ENCODE measurements around the gene FAM174C. TPM values are rescaled to one million over a fixed set of nuclear protein-coding genes. Genes with fewer than 3 reads are reported as not detected.
A peak's percentile ranks its signal among the peaks of the same experiment; 100 is the strongest.

The FAM174C gene
- total RNA-seq, 1 experiment from 2014 or later = 110 TPM

DNA sequence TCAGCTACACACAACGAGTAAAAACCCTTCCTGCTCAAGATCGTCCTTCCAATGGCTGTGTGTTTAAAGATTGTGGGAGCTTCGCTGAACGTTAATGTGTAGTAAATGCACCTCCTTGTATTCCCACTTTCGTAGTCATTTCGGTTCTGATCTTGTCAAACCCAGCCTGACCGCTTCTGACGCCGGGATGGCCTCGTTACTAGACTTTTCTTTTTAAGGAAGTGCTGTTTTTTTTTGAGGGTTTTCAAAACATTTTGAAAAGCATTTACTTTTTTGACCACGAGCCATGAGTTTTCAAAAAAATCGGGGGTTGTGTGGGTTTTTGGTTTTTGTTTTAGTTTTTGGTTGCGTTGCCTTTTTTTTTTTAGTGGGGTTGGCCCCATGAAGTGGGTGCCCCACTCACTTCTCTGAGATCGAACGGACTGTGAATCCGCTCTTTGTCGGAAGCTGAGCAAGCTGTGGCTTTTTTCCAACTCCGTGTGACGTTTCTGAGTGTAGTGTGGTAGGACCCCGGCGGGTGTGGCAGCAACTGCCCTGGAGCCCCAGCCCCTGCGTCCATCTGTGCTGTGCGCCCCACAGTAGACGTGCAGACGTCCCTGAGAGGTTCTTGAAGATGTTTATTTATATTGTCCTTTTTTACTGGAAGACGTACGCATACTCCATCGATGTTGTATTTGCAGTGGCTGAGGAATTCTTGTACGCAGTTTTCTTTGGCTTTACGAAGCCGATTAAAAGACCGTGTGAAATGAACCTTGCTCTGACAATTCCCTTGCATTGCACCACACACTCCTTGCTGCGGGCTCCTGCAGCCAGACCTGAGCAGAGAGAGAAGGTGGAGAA, 2.7 kb upstream of the FAM174C start:
- ChIA-PET POLR2A (ENCODE audit: unreplicated experiment) (interaction anchor here (0.5 kb wide), 1 partner anchor 14 kb away, joined by 10 read pairs; no protein-coding TSS in a partner anchor), CTCF (interaction anchor here (0.7 kb wide), 1 partner anchor 29 kb away, joined by 6 read pairs; no protein-coding TSS in a partner anchor)
- DNase-seq (no peak), ATAC-seq (no peak)
- Histone ChIP-seq H3K9me2 (replicated peaks; ENCODE audit: low read length) (no peaks in the 10 kb centered on the region), H3K36me3 (ENCODE audit: low read depth, low read length) (peaks cover 6% of the 10 kb centered on the region; the same call in 1 of the 2 replicates), H3K4me2 (ENCODE audit: low read length) (peak overlapping the region; percentile 98), H3K4me3 (ENCODE audit: low read length) (peak overlapping the region; percentile 71), H3K9me3 (ENCODE audit: low read length) (no peaks in the 10 kb centered on the region), H3K4me1 (ENCODE audit: insufficient read depth, low read length) (peaks cover 70% of the 10 kb centered on the region), H3K79me2 (ENCODE audit: low read length) (peaks cover 73% of the 10 kb centered on the region), H2AFZ (ENCODE audit: low read length) (no peak overlapping the region), H4K20me1 (ENCODE audit: low read length) (no peaks in the 10 kb centered on the region), H3K27me3 (ENCODE audit: low read length) (no peaks in the 10 kb centered on the region), H3K9ac (ENCODE audit: low read length) (peak overlapping the region; percentile 85), H3K27ac (ENCODE audit: low read length) (peak overlapping the region; percentile 17; the same call in 1 of the 2 replicates), H3F3A (ENCODE audit: low read length, unreplicated experiment) (no peaks in the 10 kb centered on the region)
- intact Hi-C loops (cut with micrococcal nuclease) = loop anchor here (10.0 kb wide), 1 partner anchor 82 kb away; a partner anchor contains a TSS
- TF ChIP-seq, protein P1, sequence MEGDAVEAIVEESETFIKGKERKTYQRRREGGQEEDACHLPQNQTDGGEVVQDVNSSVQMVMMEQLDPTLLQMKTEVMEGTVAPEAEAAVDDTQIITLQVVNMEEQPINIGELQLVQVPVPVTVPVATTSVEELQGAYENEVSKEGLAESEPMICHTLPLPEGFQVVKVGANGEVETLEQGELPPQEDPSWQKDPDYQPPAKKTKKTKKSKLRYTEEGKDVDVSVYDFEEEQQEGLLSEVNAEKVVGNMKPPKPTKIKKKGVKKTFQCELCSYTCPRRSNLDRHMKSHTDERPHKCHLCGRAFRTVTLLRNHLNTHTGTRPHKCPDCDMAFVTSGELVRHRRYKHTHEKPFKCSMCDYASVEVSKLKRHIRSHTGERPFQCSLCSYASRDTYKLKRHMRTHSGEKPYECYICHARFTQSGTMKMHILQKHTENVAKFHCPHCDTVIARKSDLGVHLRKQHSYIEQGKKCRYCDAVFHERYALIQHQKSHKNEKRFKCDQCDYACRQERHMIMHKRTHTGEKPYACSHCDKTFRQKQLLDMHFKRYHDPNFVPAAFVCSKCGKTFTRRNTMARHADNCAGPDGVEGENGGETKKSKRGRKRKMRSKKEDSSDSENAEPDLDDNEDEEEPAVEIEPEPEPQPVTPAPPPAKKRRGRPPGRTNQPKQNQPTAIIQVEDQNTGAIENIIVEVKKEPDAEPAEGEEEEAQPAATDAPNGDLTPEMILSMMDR (conservative IDR thresholded peaks at IDR 0.05; ENCODE audit: low read depth, low read length) = no peak
- TF ChIP-seq EZH2 (IDR thresholded peaks at IDR 0.05; ENCODE audit: low read length, unreplicated experiment) = no peak
- TF ChIP-seq EZH2phosphoT487 (IDR thresholded peaks at IDR 0.05; ENCODE audit: borderline replicate concordance, low read length) = no peak
- no TSS peak for BruUV-seq (replicated peaks)

DNA sequence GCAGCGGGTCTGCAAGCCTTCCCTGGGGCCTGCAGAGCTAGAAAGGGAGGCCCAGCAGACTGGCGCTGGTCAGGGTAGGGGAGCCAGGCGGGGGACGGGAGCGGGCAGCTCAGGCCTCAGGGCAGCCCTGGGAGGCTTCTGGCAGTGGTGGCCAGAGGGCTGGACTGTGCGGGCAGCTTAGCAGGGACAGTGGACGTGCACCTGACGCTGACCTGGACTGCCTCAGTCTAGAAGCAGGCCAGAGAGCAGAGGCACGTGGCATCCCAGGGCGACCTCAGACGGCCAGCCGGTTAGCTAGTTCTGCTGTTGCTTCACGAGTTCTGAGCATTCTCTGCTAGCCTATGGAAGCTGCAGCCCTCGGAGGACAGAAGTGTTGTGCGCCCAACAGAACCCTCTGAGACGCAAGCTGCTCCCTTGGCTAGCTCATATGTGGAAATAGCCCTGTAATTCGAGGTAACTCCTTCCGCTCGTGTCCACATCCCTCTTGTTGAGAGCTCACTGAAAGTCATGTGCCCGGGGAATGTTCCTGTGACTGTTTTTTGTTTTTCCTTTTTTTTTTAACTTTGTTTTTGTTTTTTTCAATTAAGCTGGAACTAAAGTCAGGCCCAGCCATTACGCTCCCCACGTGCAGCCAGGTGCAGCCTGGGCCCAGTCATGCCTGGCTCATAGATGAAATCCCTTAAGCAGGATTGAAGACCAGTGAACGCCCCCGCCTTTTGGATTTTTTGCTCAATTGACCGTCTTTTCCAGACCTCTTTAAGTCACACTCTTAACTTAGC, 1.9 kb upstream of the FAM174C start:
- peak overlapping the region; percentile 70 for H3K4me3 ChIP-seq (ENCODE audit: low read length)
- H3K9me3 ChIP-seq (ENCODE audit: low read length) = no peaks in the 10 kb centered on the region
- 0 out of 2 replicates have a peak overlapping the region, but pooled peaks have one; percentile 0 for H3K27ac ChIP-seq (ENCODE audit: low read length)
- BruUV-seq (replicated peaks) = no TSS peak
- peaks cover 64% of the 10 kb centered on the region for H3K4me1 ChIP-seq (ENCODE audit: insufficient read depth, low read length)
- DNase-seq = no peak
- H3K4me2 ChIP-seq (ENCODE audit: low read length) = peak overlapping the region; percentile 95
- no peaks in the 10 kb centered on the region for H3K27me3 ChIP-seq (ENCODE audit: low read length)
- intact Hi-C loops (cut with micrococcal nuclease) = loop anchor here (10.0 kb wide), 1 partner anchor 81 kb away; a partner anchor contains a TSS
- peaks cover 73% of the 10 kb centered on the region for H3K79me2 ChIP-seq (ENCODE audit: low read length)
- no peaks in the 10 kb centered on the region for H3K9me2 ChIP-seq (replicated peaks; ENCODE audit: low read length)
- H3F3A ChIP-seq (ENCODE audit: low read length, unreplicated experiment) = no peaks in the 10 kb centered on the region
- no peak for ATAC-seq
- no peak overlapping the region for H2AFZ ChIP-seq (ENCODE audit: low read length)
- ChIA-PET CTCF (interaction anchor here (0.5 to 1.1 kb wide), 2 partner anchors 27 to 29 kb away, joined by 4 read pairs; no protein-coding TSS in a partner anchor), POLR2A (ENCODE audit: unreplicated experiment) (interaction anchor here (0.6 kb wide), 1 partner anchor 478 kb away, joined by 4 read pairs; no protein-coding TSS in a partner anchor)
- H4K20me1 ChIP-seq (ENCODE audit: low read length) = no peaks in the 10 kb centered on the region
- TF ChIP-seq EZH2phosphoT487 (IDR thresholded peaks at IDR 0.05; ENCODE audit: borderline replicate concordance, low read length) (no peak), EZH2 (IDR thresholded peaks at IDR 0.05; ENCODE audit: low read length, unreplicated experiment) (no peak)
- TF ChIP-seq, protein P1 (conservative IDR thresholded peaks at IDR 0.05; ENCODE audit: low read depth, low read length) = no peak
- H3K9ac ChIP-seq (ENCODE audit: low read length) = peak overlapping the region; percentile 92; the same call in 1 of the 2 replicates
- H3K36me3 ChIP-seq (ENCODE audit: low read depth, low read length) = peaks cover 6% of the 10 kb centered on the region; the same call in 1 of the 2 replicates
